ENCODE measurements around the gene NR2F2. TPM values are rescaled to one million over a fixed set of nuclear protein-coding genes. Genes with fewer than 3 reads are reported as not detected.

Gene NR2F2
- total and polyA plus RNA-seq, 2 donors (not counting 1 experiment from before 2014, with no cell fraction given): not detected

GRCh38 chr15:96353930-96354730 is 23.6 kb downstream of the NR2F2 start:
- ChIA-PET CTCF (no interaction called here), POLR2A (interaction anchor here (0.7 kb wide), 1 partner anchor 61 kb away, joined by 3 read pairs; no protein-coding TSS in a partner anchor)
- Histone ChIP-seq H3K9me3 (ENCODE audit: control extremely low read depth in 1 of 3, control insufficient read depth in 2 of 3, insufficient read depth in 1 of 3, low read length in 2 of 3) (peaks cover 0 to 46% (median 0%) of the 10 kb centered on the region in 3 donors), H3K79me2 (ENCODE audit: control insufficient read depth, insufficient read depth, low read length) (no peaks in the 10 kb centered on the region), H3K4me3 (ENCODE audit: control extremely low read depth in 1 of 5, extremely low read depth in 1 of 5, insufficient read depth in 1 of 5, low read depth in 2 of 5, low read length in 4 of 5) (no peak overlapping the region), H2AFZ (ENCODE audit: insufficient read depth, low read depth, low read length, poor library complexity, severe bottlenecking) (no peak overlapping the region), H3K36me3 (replicated peaks in 1 of 2; ENCODE audit: control extremely low read depth in 1 of 2, control insufficient read depth in 1 of 2, extremely low read depth in 1 of 2, insufficient read depth in 2 of 2, low read length in 1 of 2) (no peaks in the 10 kb centered on the region), H3K27ac (ENCODE audit: low read length in 2 of 2) (no peak overlapping the region), H3K27me3 (replicated peaks in 1 of 4; ENCODE audit: control extremely low read depth in 1 of 4, control insufficient read depth in 3 of 4, insufficient read depth in 4 of 4, low read length in 3 of 4) (peaks cover 0 to 85% (median 46%) of the 10 kb centered on the region in 4 experiments), H4K20me1 (ENCODE audit: control insufficient read depth, insufficient read depth, low read length, poor library complexity, severe bottlenecking) (no peaks in the 10 kb centered on the region), H3K9ac (ENCODE audit: low read length) (no peak overlapping the region), H3K4me2 (replicated peaks; ENCODE audit: low read depth, low read length, poor library complexity, severe bottlenecking) (no peak overlapping the region), H3K4me1 (ENCODE audit: control insufficient read depth in 2 of 2, insufficient read depth in 2 of 2, low read length in 2 of 2) (peaks cover 21 to 24% of the 10 kb centered on the region in 2 donors)
- TF ChIP-seq CTCF (IDR thresholded peaks at IDR 0.05) (no peak), EZH2 (IDR thresholded peaks at IDR 0.05; ENCODE audit: borderline replicate concordance, insufficient read depth, low read depth, low read length, poor library complexity, severe bottlenecking) (no peak)
- Mint-ChIP-seq H3K4me1 (peaks cover 21% of the 10 kb centered on the region), H3K9me3 (ENCODE audit: insufficient read depth) (no peaks in the 10 kb centered on the region), H3K27me3 (peaks cover 69% of the 10 kb centered on the region), H3K27ac (no peak overlapping the region), H3K4me3 (no peak overlapping the region)
- intact Hi-C loops (cut with micrococcal nuclease): no loop called here
- no peak for ATAC-seq (ENCODE audit: low read depth)
- WGBS (ENCODE audit: insufficient coverage): 14% methylated on average over 57 of the region's 67 CpGs
- no peak for DNase-seq
